Fibroblast of peridontal ligament (primary cell): ENCODE results near the gene CBLC.

Experiments
- DNase-seq: peaks from one replicate; pipeline ENCODE4 v3.0.0-alpha.2; 2010; ENCODE audit errors: extremely low read depth

CBLC gene, protein sequence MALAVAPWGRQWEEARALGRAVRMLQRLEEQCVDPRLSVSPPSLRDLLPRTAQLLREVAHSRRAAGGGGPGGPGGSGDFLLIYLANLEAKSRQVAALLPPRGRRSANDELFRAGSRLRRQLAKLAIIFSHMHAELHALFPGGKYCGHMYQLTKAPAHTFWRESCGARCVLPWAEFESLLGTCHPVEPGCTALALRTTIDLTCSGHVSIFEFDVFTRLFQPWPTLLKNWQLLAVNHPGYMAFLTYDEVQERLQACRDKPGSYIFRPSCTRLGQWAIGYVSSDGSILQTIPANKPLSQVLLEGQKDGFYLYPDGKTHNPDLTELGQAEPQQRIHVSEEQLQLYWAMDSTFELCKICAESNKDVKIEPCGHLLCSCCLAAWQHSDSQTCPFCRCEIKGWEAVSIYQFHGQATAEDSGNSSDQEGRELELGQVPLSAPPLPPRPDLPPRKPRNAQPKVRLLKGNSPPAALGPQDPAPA

GRCh38 chr19:44777715-44778347, at the start of gene CBLC:
TSS of gene CBLC (plus strand) at chr19:44777890. CDS start at chr19:44777932, 42 bp downstream.
- no peak for DNase-seq

- no peak for DNase-seq
These were observed 49.5 kb upstream of the CBLC start for GRCh38 chr19:44728178-44728577.

GRCh38 chr19:44729516-44730033, 48.1 kb upstream of the CBLC start:
- no peak for DNase-seq

DNA sequence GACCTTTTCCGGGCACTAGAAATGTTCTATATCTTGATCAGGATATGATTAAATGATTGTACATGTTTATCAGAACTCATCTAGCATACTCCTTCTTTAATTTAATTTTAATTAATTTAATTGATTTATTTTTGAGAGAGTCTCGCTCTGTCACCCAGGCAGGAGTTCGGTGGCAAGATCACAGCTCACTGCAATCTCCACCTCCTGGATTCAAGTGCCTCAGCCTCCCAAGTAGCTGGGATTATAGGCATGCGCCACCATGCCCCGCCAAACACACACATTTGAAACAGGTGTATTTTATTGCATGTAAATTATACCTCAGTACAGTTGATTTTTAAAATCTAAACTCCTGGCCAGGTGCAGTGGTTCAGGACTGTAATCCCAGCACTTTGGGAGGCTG, 46.6 kb upstream of the CBLC start:
- DNase-seq, result no peak

DNA sequence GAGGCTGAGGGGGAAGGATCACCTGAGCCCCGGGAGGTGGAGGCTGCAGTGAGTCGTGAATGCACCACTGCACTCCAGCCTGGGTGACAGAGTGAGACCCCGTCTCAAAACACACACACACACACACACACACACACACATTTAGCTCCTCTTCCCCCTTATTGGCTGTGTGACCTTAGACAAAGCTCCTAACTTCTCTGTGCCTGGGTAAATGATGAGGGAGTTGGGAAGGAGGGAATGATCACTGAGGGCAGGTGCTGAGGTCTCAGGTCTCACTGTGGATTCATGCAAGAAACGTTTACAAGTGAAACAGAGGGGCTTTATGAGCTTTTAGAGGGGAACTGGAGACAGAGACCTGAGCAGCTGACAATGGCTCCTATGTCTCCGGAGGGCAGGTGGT, 46.1 kb upstream of the CBLC start:
- DNase-seq, result no peak

DNA sequence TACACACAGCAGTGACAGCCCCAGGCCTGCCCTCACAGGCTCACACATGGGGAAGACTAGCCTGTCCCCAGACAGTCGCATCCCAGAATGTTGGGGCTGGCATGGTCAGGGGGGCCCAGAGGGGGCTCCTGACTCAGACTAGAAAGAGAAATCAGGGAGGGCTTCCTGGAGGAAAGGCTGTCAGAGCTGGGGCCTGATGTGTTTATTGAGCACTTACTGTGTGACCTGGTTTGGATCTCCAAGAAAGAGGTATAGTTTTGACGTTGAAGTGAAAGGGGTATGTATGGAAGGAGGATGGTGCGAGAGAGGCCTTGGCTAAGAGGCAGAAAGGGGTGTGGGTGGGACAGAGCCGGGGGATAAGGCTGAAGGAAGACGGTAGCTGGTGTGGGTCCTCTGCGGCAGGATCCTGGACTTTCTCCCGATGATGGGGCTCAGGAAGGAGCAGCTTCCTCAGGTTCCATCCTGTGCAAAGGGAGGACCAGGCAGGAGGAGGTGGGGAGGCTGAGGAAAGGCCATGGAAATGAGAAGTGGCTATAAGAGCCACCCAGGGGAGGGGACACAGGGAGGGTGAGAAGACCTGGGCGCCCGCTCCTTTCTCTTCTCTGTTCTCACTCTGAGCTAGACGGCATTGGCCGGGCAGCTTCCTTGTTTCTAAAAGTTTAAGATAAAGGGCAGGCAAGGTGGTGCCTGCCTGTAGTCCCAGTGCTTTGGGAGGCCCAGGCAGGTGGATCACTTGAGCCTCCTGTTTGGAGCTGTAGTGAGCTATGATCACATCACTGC, 45.3 kb upstream of the CBLC start:
- DNase-seq, result no peak

GRCh38 chr19:44734357-44734756, 43.3 kb upstream of the CBLC start:
- DNase-seq, result no peak

GRCh38 chr19:44735011-44735410, 42.7 kb upstream of the CBLC start:
- no peak for DNase-seq

- peak; percentile 84 for DNase-seq
These were observed 40.2 kb upstream of the CBLC start for GRCh38 chr19:44737238-44738071.

GRCh38 chr19:44738136-44738535, 39.6 kb upstream of the CBLC start:
- no peak for DNase-seq

DNA sequence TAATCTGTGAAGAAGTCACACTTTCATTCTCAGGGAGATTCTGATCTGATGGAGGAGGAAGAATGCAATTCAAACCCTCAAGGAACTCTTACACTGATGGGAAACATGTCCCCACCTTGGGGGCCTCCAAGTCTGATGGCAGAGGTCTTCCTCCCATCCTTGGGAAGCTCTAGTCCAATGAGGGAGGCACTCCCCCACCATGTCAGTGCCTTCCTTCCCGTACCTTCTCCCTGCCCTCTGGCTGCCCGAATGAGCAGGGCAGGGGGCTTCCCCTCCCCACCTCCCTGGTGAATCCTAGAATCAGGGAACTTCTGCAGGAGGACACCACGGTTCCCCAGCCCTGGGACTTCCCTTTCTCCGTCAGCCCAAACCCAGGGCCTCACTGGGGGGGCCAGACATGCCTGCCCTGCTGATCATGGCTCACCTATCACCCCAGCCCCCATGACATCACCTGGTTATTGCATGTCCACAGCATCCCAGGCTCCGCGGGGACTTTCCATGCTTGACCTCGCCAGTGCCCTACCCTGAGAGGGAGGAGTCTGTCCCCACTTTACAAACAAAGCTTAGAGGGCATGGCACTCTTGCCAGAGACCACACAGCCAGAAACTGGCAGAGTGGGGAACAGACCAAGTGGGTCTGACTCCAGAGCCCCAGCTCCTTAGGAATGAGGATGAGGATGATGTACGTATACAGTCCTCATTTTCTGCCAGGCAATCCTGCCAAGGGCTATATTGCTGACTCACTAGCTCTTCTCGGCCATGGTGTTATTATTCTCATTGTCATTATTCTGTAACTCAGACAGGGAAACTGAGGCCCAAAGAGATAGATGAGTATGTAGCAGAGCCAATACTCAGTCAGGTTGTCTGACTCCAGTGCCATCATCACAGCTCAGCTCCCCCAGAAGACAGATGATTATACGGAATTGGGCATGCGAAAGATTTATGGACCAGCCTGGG, 38.8 kb upstream of the CBLC start:
- no peak for DNase-seq

DNA sequence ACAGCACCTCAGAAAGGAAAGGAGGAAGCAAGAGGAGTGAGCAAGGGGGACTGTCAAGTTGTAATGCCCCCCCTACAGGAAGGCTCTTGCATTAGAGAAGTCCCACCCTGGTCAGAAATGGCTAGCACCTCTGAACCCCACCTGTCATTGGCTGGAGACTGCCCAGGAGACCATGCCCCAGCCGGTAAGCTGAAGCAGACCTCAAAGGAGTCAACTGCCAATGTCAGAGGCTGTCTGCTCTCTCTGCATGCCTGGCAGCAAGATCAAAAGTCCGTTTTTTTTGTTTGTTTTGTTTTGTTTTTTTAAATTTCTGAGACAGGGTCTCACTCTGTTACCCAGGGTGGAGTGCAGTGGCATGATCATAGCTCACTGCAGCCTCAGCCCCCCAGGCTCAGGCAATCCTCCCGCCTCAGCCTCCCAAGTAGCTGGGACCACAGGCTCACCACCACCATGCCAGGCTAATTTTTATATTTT, 37.3 kb upstream of the CBLC start:
- no peak for DNase-seq

- DNase-seq, result no peak
These were observed 36.4 kb upstream of the CBLC start for GRCh38 chr19:44741258-44741731.

DNA sequence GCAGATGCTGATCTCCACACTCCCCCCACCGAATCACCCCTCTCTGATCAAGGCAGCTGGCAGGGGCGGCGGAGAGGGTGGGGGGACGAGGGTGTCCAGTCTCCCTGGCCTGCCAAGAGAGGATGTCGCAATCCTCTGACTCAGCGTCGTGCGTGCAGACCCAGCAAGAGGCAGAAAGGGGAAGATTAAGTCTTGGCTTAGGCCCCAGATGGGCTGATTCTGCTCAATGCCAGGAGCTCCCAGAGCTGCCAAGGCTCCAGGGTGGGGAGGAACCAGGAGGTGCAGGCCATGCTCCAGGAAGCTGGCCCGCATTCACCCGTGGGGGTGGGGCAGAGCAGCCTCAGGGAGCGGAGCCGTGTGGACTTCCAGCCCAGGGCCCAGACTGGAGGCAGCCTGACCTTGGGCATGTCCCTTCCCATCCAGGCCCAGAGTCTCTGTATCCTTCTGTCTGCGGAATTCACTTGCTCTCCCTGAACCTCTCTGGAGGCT, 35.8 kb upstream of the CBLC start:
- DNase-seq, result peak; percentile 100

DNA sequence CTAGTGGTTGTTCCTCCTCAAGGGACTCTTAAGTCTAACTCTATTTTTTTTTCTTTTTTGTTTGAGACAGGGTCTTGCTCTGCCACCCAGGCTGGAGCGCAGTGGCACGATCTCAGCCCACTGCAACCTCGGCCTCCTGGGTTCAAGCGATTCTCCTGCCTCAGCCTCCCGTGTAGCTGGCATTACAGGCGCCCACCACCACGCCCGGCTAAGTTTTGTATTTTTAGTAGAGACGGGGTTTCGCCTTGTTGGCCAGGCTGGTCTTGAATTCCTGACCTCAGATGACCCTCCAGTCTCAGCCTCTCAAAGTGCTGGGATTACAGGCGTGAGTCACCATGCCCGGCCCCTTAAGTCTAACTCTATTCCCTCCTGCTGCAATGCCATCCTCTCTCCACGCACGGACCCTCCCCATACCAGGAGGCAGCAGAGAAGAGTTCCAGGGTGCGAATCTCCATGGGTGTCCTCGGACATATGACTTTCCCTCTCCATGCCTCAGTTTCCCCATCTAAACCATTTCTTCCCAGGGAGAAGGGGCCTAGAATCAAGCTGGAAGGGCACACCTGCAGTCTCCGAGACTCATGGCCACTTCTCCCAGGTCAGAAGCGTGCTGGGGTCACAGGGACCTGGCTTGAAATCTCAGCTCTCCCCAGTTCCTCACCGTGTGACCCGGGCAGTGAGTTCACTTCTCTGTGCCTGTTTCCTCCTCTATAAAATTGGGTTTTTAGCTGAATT, 35.2 kb upstream of the CBLC start:
- DNase-seq, result peak; percentile 65

DNA sequence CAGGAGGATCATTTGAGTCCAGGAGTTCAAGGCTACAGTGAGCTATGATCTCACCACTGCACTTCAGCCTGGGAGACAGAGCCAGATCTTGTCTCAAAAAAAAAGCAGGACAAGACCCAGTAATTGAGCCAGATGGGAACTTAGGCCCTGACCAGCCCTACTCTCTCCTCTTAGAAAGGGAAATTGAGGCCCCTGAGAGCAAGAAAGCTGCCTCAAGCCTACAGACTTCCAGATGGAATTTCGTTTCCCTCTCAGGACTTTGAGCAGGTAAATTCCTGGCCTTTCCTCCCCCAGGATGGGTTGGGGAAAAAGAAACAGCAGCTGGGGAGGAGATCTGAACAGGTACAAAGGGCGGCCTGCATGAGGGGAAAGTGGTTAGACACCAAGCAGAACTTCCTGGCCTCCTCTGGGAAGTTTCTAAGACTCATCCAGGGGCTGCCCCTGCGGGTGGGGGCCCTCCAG, 32.8 kb upstream of the CBLC start:
- peak; percentile 50 for DNase-seq

GRCh38 chr19:44745341-44745831, 32.3 kb upstream of the CBLC start:
- peak; percentile 82 for DNase-seq

DNA sequence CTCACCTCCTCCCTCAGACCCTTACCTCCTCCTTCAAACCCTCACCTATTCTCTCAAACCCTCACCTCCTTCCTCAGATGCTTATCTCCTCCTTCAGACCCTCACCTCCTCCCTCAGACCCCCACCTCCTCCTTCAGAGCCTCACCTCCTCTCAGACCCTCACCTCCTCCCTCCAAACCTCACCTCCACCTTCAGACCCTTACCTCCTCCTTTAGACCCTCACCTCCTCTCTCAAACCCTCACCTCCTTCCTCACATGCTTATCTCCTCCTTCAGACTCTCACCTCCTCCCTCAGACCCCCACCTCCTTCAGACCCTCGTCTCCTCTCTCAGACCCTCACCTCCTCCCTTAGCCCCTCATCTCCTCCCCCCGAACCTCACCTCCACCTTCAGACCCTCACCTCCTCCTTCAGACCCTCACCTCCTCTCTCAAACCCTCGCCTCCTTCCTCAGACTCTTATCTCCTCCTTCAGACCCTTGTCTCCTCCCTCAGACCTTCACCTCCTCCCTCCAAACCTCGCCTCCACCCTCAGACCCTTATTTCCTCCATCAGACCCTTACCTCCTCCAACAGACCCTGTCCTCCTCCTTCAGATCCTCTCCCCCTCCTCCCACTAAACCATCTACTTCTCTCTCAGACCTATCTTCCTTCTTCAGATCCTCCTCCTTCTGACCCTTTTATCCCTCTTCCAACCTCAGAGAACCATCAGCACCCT, 31.6 kb upstream of the CBLC start:
- DNase-seq, result no peak
